Ovary (tissue), 9 donors: ENCODE measurements around the gene FOXL2. TPM values are rescaled to one million over a fixed set of nuclear protein-coding genes. Genes with fewer than 3 reads are reported as not detected.
A peak's percentile ranks its signal among the peaks of the same experiment; 100 is the strongest.

Experiments
- DNase-seq, 5 donors: peaks; one replicate each; pipeline ENCODE4 v3.0.0-alpha.2; 2019 to 2020
- H3K27ac ChIP-seq, 2 donors: fragments of 200-600 bp; one replicate each; pipeline versions ENCODE4 v1.5.1 to v1.8.0; 2019 to 2022
- H3K27me3 ChIP-seq: fragments of 200-600 bp; one replicate; pipeline ENCODE4 v1.8.0; 2022
- H3K36me3 ChIP-seq: fragments of 200-600 bp; sonication (generic); one replicate; pipeline ENCODE4 v1.5.1; 2019
- H3K4me1 ChIP-seq: one replicate; pipeline ENCODE4 v1.8.1; 2013; ENCODE audit warnings: mild to moderate bottlenecking, moderate library complexity; ENCODE audit not compliant: insufficient read depth
- H3K4me3 ChIP-seq: fragments of 200-600 bp; sonication (generic); one replicate; pipeline ENCODE4 v1.5.1; 2017
- H3K9me3 ChIP-seq, 2 donors: fragments of 200-600 bp in 1 of 2; sonication (generic) in 1 of 2; one replicate each; pipeline versions ENCODE4 v1.5.1 to v1.8.1; 2013 to 2019; ENCODE audit warnings: mild to moderate bottlenecking in 1 of 2, moderate library complexity in 1 of 2
- CTCF ChIP-seq, 3 donors: fragments of 450-650 bp in 2 of 3; fragments of 200-600 bp in 1 of 3; IDR thresholded peaks; one replicate each; pipeline versions ENCODE4 v1.5.1 to v1.8.0; 2016 to 2022; ENCODE audit warnings: antibody characterized with exemption in 3 of 3, mild to moderate bottlenecking in 1 of 3
- EP300 ChIP-seq: sonication (generic); formaldehyde crosslinking; IDR thresholded peaks from one replicate; pipeline ENCODE4 v1.6.1; 2017; ENCODE audit warnings: antibody characterized with exemption
- POLR2A ChIP-seq: fragments of 450-650 bp; IDR thresholded peaks from one replicate; pipeline ENCODE4 v1.6.1; 2017; ENCODE audit warnings: antibody characterized with exemption, mild to moderate bottlenecking, moderate library complexity
- WGBS, 3 donors: extraction: QIAGEN DNeasy Blood & Tissue Kit in 1 of 3; methylation state at CpG; one replicate each; pipeline versions ENCODE4 v1.1.5 to v1.1.7; 2013 to 2017; 5-methylcytosine and 5-hydroxymethylcytosine counted together
- intact Hi-C, 4 donors: fragments of 100-400 bp; cut with DNase I; formaldehyde crosslinking; loops; one replicate each; pipeline versions ENCODE4 v1.11.0 to v1.15.1; 2022 to 2023
- polyA plus RNA-seq, 2 donors: library from polyadenylated mRNA; stranded (reverse); fragments of 200-250 nt in 1 of 2; fragments of 350-450 nt in 1 of 2; fragmentation: Illumina TruSeq in 1 of 2; extraction: RNeasy Lipid Tissue Mini Kit (QIAGEN cat#74804) in 1 of 2; gene quantifications; one replicate each; pipeline ENCODE4 v1.2.3, GENCODE V29; 2013 to 2014
- total RNA-seq, 7 donors: library from RNA; depleted of rRNA in 2 of 7; stranded (reverse); fragments of >200 nt in 2 of 7; fragmentation: NEBNext Ultra II Directional in 3 of 7; extraction: Animal tissue kit (Norgen Biotek cat#: 25700) in 3 of 7; gene quantifications; one replicate each; pipeline versions ENCODE4 v1.1.0 to v1.2.4, GENCODE V29; 2016 to 2023
- donor health status: DM: no; HTN: no; CAD: no; lungs with moderate emphysema.
- donor health status: DM: no; HTN: no; CAD: no.
- donor health status: Bipolar disorder and iron deficiency.
- donor health status: DM: yes; HTN: yes; CAD: no.
- donor health status: DM: no; HTN: no; CAD: no.
- donor health status: DM: yes; HTN: yes; CAD: no.

FOXL2 gene
- total and polyA plus RNA-seq, 9 donors, result 22.7 to 184 (median 88.8) TPM

DNA sequence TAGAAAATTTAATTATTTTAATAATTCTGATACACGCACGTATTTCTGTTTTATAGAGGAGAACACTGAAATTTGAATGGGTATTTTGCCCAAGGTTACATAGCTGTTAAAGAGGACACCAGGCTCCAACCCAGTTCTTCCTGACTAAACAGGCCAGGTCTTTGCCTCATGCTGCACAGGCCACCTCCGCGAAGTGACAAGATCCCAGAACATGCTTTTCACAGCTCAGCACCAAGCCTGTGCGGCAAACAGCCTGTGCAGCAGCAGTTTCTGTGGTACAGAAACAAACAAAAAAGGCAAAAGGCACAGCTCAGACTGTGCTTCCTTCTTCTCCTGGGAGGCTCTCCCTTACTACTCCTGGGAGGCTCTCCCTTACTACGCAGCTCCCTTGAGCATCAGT, 6.5 kb downstream of the FOXL2 start:
- no peaks in the 10 kb centered on the region for H3K36me3 ChIP-seq
- WGBS, 3 donors, result 18 to 56% (median 36%) methylated on average over 6 of the region's 6 CpGs
- H3K4me3 ChIP-seq, result no peak overlapping the region
- peak overlapping the region in 1 of 2 donors; percentile 100 for H3K27ac ChIP-seq
- H3K9me3 ChIP-seq, result no peaks in the 10 kb centered on the region
- DNase-seq, result peak in 2 of 5 donors; percentile 37 to 39
- H3K4me1 ChIP-seq, result peaks cover 18% of the 10 kb centered on the region
- TF ChIP-seq EP300, result no peak
- intact Hi-C loops, result loop anchor here in 3 of 4 donors (5.0 to 10.0 kb wide), 4 partner anchors 172 to 384 kb away; no protein-coding TSS in a partner anchor
- H3K27me3 ChIP-seq, result no peaks in the 10 kb centered on the region

DNA sequence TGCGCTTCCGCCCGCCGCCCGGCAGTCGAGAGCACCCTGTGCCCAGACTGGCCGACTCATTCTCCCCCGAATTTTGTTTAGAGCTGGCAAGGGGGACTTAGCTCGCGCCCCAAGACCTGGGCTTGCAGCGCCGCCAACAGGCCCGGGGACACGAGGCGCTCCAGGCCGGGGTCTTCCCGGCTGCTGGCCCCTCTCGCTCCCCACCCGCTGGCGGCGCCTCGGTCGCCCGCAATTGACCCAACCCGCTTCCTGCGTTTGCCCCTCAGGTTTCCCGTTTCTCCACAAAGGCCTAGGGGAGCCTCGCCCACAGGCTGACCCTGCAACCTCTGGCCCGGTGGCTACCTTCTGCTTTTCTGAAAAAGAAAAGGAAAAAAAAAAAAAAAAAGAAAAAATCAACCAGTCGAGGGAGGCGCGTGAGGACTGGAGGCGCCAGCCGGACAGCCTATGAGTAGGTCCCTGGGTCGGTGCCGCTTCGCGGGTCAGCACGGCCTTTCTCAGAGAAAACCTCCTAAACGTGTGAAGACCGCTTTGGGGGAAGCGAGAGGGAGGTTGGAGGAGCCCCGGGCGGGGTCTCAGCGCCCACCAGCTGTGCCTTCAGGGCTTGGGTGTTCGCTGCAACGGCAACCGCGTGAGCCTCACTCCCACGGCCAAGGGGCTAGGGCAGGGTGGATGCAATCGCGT, 7.2 kb downstream of the FOXL2 start:
- Histone ChIP-seq H3K27me3 (no peaks in the 10 kb centered on the region), H3K9me3 (no peaks in the 10 kb centered on the region), H3K4me1 (peaks cover 18% of the 10 kb centered on the region), H3K4me3 (no peak overlapping the region), H3K27ac (peak overlapping the region; percentile 68 to 100), H3K36me3 (no peaks in the 10 kb centered on the region)
- 8 to 16% (median 13%) methylated on average over 52 of the region's 52 CpGs for WGBS, 3 donors
- intact Hi-C loops, result loop anchor here (2.0 to 10.0 kb wide), 7 partner anchors 43 to 388 kb away; no protein-coding TSS in a partner anchor
- DNase-seq, result peak; percentile 54 to 75 (median 66)
- no peak for TF ChIP-seq EP300
- no peak for TF ChIP-seq POLR2A
- TF ChIP-seq CTCF (IDR thresholded peaks at IDR 0.05), result no peak

DNA sequence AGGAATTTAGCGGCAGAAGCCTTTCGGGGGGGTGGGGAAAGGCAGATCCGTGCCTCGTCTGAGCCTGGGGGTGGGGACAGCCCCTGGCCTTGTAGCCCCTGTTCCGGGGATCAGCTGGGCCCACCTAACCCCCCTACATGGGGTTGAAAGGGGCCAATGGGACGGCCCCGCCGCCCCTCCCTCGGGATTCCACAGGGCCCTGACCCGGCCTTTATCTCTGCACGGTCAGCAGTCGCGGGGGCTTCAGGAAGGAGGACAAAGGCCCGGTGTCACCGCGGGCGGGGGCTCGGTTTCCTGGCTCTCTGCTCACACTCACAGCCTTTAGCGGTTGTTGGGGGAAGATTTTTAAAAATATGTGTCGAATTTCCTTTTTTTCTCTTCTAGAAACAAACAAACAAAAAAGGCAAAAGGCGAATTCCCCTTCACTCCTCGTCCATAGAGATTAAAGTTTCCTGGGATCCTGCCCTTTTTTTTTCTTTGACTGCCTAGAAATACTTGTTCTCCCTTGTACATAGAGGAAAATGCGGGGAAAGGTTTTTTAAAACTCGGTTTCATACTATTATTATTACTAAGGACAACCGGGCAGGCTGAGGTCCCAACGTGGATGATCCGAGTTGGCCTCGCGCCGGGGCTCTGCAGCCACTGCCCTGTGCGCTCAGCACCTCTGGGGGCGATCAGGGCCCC, 7.9 kb downstream of the FOXL2 start:
- peak; percentile 37 to 61 (median 50) for DNase-seq
- TF ChIP-seq EP300 (no peak), POLR2A (no peak), CTCF (IDR thresholded peaks at IDR 0.05) (no peak)
- no peaks in the 10 kb centered on the region for H3K9me3 ChIP-seq
- peaks cover 20% of the 10 kb centered on the region for H3K4me1 ChIP-seq
- H3K27ac ChIP-seq, result peak overlapping the region; percentile 68 to 100
- intact Hi-C loops, result loop anchor here in 3 of 4 donors (2.0 to 5.0 kb wide), 3 partner anchors 43 to 388 kb away; no protein-coding TSS in a partner anchor
- H3K36me3 ChIP-seq, result no peaks in the 10 kb centered on the region
- WGBS, 3 donors, result 6 to 26% (median 12%) methylated on average over 32 of the region's 32 CpGs
- no peaks in the 10 kb centered on the region for H3K27me3 ChIP-seq
- no peak overlapping the region for H3K4me3 ChIP-seq

DNA sequence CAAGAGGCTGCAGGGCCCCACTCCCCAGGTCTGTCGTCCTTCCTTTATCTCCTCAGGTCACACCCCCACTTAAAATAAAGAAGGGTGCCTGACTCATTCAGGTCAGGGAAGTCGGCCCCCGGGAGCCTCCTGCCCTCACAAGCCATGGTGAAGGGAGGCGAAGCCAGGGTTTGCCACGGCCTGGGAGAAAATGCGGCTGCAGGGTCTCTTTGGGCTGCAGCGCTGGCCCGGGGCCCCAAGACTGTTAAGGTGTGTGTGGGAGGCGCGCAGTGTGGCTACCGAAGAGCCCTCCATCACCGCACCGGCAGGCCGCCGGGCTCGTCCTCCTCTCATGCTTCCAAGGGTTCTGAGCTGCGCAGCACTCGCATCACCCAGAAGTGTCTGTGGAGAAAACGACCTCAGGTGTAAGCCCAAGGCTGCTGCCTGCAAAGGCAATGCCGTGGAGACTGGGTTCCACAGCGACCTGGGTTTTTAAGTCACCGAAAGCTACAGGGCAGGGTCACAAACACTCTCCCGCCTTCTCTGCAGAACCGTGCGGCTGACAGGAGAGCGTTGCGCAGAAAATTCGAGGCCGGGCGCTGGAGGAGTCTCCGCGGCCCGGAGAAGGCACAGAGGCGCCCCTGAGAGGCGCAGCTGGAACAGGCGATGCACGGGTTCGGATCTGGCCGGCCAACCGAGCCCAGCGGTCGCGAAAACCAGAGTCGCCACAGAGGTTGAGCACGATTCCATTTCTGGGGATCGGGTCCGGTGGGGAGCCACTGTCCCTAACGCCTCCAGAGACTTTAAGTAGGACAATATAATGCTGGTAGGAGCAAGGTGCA, 8.7 kb downstream of the FOXL2 start:
- Histone ChIP-seq H3K36me3 (no peaks in the 10 kb centered on the region), H3K9me3 (no peaks in the 10 kb centered on the region), H3K27me3 (no peaks in the 10 kb centered on the region), H3K4me3 (peak overlapping the region; percentile 1), H3K27ac (peak overlapping the region; percentile 68 to 100), H3K4me1 (peaks cover 21% of the 10 kb centered on the region)
- no peak for TF ChIP-seq CTCF (IDR thresholded peaks at IDR 0.05)
- TF ChIP-seq POLR2A, result no peak
- TF ChIP-seq EP300, result no peak
- intact Hi-C loops, result loop anchor here in 3 of 4 donors (2.0 to 5.0 kb wide), 3 partner anchors 44 to 389 kb away; no protein-coding TSS in a partner anchor
- peak; percentile 39 to 66 (median 47) for DNase-seq
- 7 to 26% (median 21%) methylated on average over 46 to 48 of the region's 48 CpGs for WGBS, 3 donors
